Activated CD8-positive, alpha-beta T cell treated with anti-CD3 and anti-CD28 coated beads for 36 hours (primary cell): ENCODE data around the gene NCKAP1. TPM values are rescaled to one million over a fixed set of nuclear protein-coding genes. Genes with fewer than 3 reads are reported as not detected.

ENCODE experiments used
- ATAC-seq: fragments of 200-7000 bp; cut with Tn5 transposase; one replicate; pipeline ENCODE4 v1.10.0; 2021; ENCODE audit warnings: mild to moderate bottlenecking, moderate library complexity
- CTCF ChIA-PET: fragments of 350-600 bp; sonication (Branson Sonifier 250); formaldehyde crosslinking; loops from one replicate; lab custom pipeline; 2021; ENCODE audit warnings: antibody characterized with exemption; lab: Charles Lee
- POLR2A ChIA-PET: fragments of 350-600 bp; sonication (Branson Sonifier 250); formaldehyde crosslinking; loops from one replicate; lab custom pipeline; 2021; ENCODE audit warnings: antibody characterized with exemption; lab: Charles Lee
- DNase-seq: peaks from one replicate; pipeline ENCODE4 v3.0.0-alpha.2; 2020
- H3K27ac Mint-ChIP-seq: one replicate; pipeline ENCODE4 v1.8.0; 2021; ENCODE audit warnings: mild to moderate bottlenecking, mixed read lengths
- H3K27me3 Mint-ChIP-seq: one replicate; pipeline ENCODE4 v1.8.0; 2021; ENCODE audit warnings: mixed read lengths
- H3K36me3 Mint-ChIP-seq: one replicate; pipeline ENCODE4 v1.8.0; 2021; ENCODE audit warnings: low read depth, mixed read lengths
- H3K4me1 Mint-ChIP-seq: one replicate; pipeline ENCODE4 v1.8.0; 2021; ENCODE audit warnings: low read depth, mixed read lengths
- H3K4me3 Mint-ChIP-seq: one replicate; pipeline ENCODE4 v1.8.0; 2021; ENCODE audit warnings: mild to moderate bottlenecking, moderate library complexity, mixed read lengths
- H3K9me3 Mint-ChIP-seq: one replicate; pipeline ENCODE4 v1.8.0; 2021; ENCODE audit warnings: mixed read lengths
- CTCF ChIP-seq: fragments of 200-600 bp; IDR thresholded peaks from one replicate; pipeline ENCODE4 v1.8.0; 2022; ENCODE audit warnings: antibody characterized with exemption, mild to moderate bottlenecking
- intact Hi-C: fragments of 100-400 bp; cut with micrococcal nuclease; formaldehyde crosslinking; loops from one replicate; pipeline ENCODE4 v1.10.0; 2022
- total RNA-seq, 2 experiments: library from RNA; stranded (reverse); gene quantifications; one replicate each; pipeline ENCODE4 v1.2.3, GENCODE V29; 2021

The NCKAP1 gene
- total RNA-seq, 2 experiments from 2014 or later: 3.1 to 3.9 TPM

- DNase-seq (peak; percentile 91), ATAC-seq (peak; percentile 95)
- intact Hi-C loops: no loop called here
- peak within 1 kb of the TSS; percentile 80 for H3K4me3 Mint-ChIP-seq
- no peaks in the 10 kb centered on the region for H3K36me3 Mint-ChIP-seq
- no peak for TF ChIP-seq CTCF
- no peaks in the 10 kb centered on the region for H3K9me3 Mint-ChIP-seq
- POLR2A ChIA-PET: interaction anchor here (0.6 to 1.6 kb wide), 3 partner anchors 14 to 838 kb away, joined by 3 read pairs; no protein-coding TSS in a partner anchor
- H3K4me1 Mint-ChIP-seq: peaks cover 6% of the 10 kb centered on the region
- peaks cover 3% of the 10 kb centered on the region for H3K27me3 Mint-ChIP-seq
- CTCF ChIA-PET: interaction anchor here (0.6 to 1.8 kb wide), 3 partner anchors 8 to 1144 kb away, joined by 3 to 4 read pairs (median 3); no protein-coding TSS in a partner anchor
- H3K27ac Mint-ChIP-seq: peak within 1 kb of the TSS; percentile 43
These were observed 40.3 kb upstream of the NCKAP1 start, which contains the start of gene DUSP19 for GRCh38 chr2:183078464-183079138. Gene DUSP19, plus strand, starts transcription at chr2:183078747. Its CDS starts 187 bp downstream, at chr2:183078934.

GRCh38 chr2:183078163-183078463 lies 39.9 kb upstream of the NCKAP1 start:
- H3K9me3 Mint-ChIP-seq: no peaks in the 10 kb centered on the region
- TF ChIP-seq CTCF: no peak
- H3K4me1 Mint-ChIP-seq: peaks cover 6% of the 10 kb centered on the region
- ChIA-PET CTCF (interaction anchor here (0.6 kb wide), 1 partner anchor 1145 kb away, joined by 3 read pairs; no protein-coding TSS in a partner anchor), POLR2A (no interaction called here)
- H3K36me3 Mint-ChIP-seq: no peaks in the 10 kb centered on the region
- H3K27me3 Mint-ChIP-seq: peaks cover 3% of the 10 kb centered on the region
- intact Hi-C loops: no loop called here
- H3K27ac Mint-ChIP-seq: peak overlapping the region; percentile 43
- peak overlapping the region; percentile 80 for H3K4me3 Mint-ChIP-seq
- no peak for DNase-seq
- no peak for ATAC-seq

GRCh38 chr2:183072177-183072576 lies 33.9 kb upstream of the NCKAP1 start:
- ATAC-seq: no peak
- H3K27ac Mint-ChIP-seq: no peak overlapping the region
- H3K9me3 Mint-ChIP-seq: no peaks in the 10 kb centered on the region
- no peaks in the 10 kb centered on the region for H3K4me1 Mint-ChIP-seq
- ChIA-PET POLR2A (no interaction called here), CTCF (interaction anchor here (0.8 kb wide), 1 partner anchor 13 kb away, joined by 3 read pairs; no protein-coding TSS in a partner anchor)
- intact Hi-C loops: no loop called here
- DNase-seq: no peak
- no peaks in the 10 kb centered on the region for H3K36me3 Mint-ChIP-seq
- no peak for TF ChIP-seq CTCF
- H3K4me3 Mint-ChIP-seq: no peak overlapping the region
- H3K27me3 Mint-ChIP-seq: peaks cover 9% of the 10 kb centered on the region

- intact Hi-C loops: no loop called here
- Mint-ChIP-seq H3K27me3 (peaks cover 15% of the 10 kb centered on the region), H3K36me3 (no peaks in the 10 kb centered on the region), H3K4me1 (no peaks in the 10 kb centered on the region), H3K27ac (no peak overlapping the region), H3K4me3 (no peak overlapping the region), H3K9me3 (no peaks in the 10 kb centered on the region)
- ChIA-PET POLR2A (interaction anchor here (0.5 kb wide), 1 partner anchor 68 kb away, joined by 3 read pairs; no protein-coding TSS in a partner anchor), CTCF (interaction anchor here (0.8 to 1.4 kb wide), 4 partner anchors 8 to 19 kb away, joined by 3 to 4 read pairs (median 3); partner anchors contain the start of gene DUSP19)
- TF ChIP-seq CTCF: peak; percentile 31
- ATAC-seq (no peak), DNase-seq (peak; percentile 22)
These were observed 32.9 kb upstream of the NCKAP1 start for GRCh38 chr2:183070942-183071844.
